H1 (cell line): ENCODE data around the gene CELF2. TPM values are rescaled to one million over a fixed set of nuclear protein-coding genes. Genes with fewer than 3 reads are reported as not detected.

Experiments
- CHD2 ChIP-seq: IDR thresholded peaks from 2 replicates; pipeline ENCODE4 v1.6.1; 2012; ENCODE audit warnings: low read length, improper control_type of control experiment
- EZH2 ChIP-seq: fragments of 200-600 bp; sonication (generic); IDR thresholded peaks from 2 replicates; pipeline ENCODE4 v1.7.1; 2012; ENCODE audit warnings: low read depth, mild to moderate bottlenecking, moderate library complexity, low read length, inconsistent platforms; ENCODE audit not compliant: severe bottlenecking
- JUND ChIP-seq: IDR thresholded peaks from 2 replicates; pipeline ENCODE4 v1.6.1; 2011; ENCODE audit warnings: mild to moderate bottlenecking, improper control_type of control experiment, low read length
- RAD21 ChIP-seq, 2 experiments: IDR thresholded peaks in 1 of 2; conservative IDR thresholded peaks in 1 of 2; 2 replicates each; pipeline ENCODE4 v1.6.1; 2011; ENCODE audit warnings: low read depth in 2 of 2, low read length in 2 of 2, improper control_type of control experiment in 1 of 2, inconsistent platforms in 1 of 2, mild to moderate bottlenecking in 1 of 2, moderate library complexity in 1 of 2
- RXRA ChIP-seq: IDR thresholded peaks from 2 replicates; pipeline ENCODE4 v1.6.1; 2011; ENCODE audit warnings: low read depth, mild to moderate bottlenecking, low read length, moderate library complexity; ENCODE audit not compliant: insufficient read depth
- SIN3A ChIP-seq, 2 experiments: IDR thresholded peaks in 1 of 2; conservative IDR thresholded peaks in 1 of 2; 2 replicates each; pipeline ENCODE4 v1.6.1; 2011 to 2012; ENCODE audit warnings: low read length in 2 of 2, improper control_type of control experiment in 1 of 2, low read depth in 1 of 2, mild to moderate bottlenecking in 1 of 2
- polyA plus RNA-seq, 7 experiments: library from polyadenylated mRNA; depleted of rRNA in 3 of 7; stranded (reverse) in 5 of 7; unstranded in 2 of 7; fragments of >200 nt in 5 of 7; fragments of 200-250 nt in 2 of 7; gene quantifications; 1 replicate in 5 of 7; 2 replicates in 1 of 7; 4 replicates in 1 of 7; pipeline versions ENCODE4 v1.2.1 to v1.2.3, GENCODE V29; 2011 to 2013; ENCODE audit warnings: missing spikeins in 2 of 7, mixed read lengths in 2 of 7
- total RNA-seq: library from RNA; stranded (reverse); fragmentation: NEBNext Ultra II Directional; extraction: Animal tissue kit (Norgen Biotek cat#: 25700); gene quantifications from 2 replicates; pipeline ENCODE4 v1.2.1, GENCODE V29; 2021
- TF ChIP-seq, protein P1 (sequence below): fragments of 300-600 bp; sonication (generic); IDR thresholded peaks from 2 replicates; pipeline ENCODE4 v1.7.1; 2012; ENCODE audit warnings: low read length, moderate library complexity, mild to moderate bottlenecking, inconsistent platforms; ENCODE audit not compliant: insufficient replicate concordance

Gene CELF2
- total and polyA plus RNA-seq, 2 of the 8 experiments (the other 6 are each of a cell fraction or from before 2014, with no cell fraction given), result 18.3 to 22.7 TPM

DNA sequence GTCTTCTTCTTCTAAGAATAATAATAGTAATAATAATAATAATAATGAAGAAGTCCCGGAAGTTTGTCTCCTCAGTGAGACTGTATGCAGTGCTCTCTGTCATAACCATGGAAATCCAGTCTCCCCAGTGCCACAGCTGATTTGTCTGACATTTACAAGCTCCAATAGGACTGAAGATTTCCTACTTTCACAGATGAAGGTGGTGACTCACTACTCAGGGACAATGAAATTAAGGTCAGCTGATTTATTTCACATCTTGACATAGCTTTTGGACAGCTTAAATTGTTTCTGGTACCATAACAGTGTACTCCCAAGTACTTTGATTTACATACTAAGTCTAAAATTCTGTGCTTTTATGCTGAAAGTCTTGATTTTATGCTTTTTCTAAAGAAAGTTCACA is 6.9 kb downstream of the CELF2 start (continued):
- TF ChIP-seq, protein P1, sequence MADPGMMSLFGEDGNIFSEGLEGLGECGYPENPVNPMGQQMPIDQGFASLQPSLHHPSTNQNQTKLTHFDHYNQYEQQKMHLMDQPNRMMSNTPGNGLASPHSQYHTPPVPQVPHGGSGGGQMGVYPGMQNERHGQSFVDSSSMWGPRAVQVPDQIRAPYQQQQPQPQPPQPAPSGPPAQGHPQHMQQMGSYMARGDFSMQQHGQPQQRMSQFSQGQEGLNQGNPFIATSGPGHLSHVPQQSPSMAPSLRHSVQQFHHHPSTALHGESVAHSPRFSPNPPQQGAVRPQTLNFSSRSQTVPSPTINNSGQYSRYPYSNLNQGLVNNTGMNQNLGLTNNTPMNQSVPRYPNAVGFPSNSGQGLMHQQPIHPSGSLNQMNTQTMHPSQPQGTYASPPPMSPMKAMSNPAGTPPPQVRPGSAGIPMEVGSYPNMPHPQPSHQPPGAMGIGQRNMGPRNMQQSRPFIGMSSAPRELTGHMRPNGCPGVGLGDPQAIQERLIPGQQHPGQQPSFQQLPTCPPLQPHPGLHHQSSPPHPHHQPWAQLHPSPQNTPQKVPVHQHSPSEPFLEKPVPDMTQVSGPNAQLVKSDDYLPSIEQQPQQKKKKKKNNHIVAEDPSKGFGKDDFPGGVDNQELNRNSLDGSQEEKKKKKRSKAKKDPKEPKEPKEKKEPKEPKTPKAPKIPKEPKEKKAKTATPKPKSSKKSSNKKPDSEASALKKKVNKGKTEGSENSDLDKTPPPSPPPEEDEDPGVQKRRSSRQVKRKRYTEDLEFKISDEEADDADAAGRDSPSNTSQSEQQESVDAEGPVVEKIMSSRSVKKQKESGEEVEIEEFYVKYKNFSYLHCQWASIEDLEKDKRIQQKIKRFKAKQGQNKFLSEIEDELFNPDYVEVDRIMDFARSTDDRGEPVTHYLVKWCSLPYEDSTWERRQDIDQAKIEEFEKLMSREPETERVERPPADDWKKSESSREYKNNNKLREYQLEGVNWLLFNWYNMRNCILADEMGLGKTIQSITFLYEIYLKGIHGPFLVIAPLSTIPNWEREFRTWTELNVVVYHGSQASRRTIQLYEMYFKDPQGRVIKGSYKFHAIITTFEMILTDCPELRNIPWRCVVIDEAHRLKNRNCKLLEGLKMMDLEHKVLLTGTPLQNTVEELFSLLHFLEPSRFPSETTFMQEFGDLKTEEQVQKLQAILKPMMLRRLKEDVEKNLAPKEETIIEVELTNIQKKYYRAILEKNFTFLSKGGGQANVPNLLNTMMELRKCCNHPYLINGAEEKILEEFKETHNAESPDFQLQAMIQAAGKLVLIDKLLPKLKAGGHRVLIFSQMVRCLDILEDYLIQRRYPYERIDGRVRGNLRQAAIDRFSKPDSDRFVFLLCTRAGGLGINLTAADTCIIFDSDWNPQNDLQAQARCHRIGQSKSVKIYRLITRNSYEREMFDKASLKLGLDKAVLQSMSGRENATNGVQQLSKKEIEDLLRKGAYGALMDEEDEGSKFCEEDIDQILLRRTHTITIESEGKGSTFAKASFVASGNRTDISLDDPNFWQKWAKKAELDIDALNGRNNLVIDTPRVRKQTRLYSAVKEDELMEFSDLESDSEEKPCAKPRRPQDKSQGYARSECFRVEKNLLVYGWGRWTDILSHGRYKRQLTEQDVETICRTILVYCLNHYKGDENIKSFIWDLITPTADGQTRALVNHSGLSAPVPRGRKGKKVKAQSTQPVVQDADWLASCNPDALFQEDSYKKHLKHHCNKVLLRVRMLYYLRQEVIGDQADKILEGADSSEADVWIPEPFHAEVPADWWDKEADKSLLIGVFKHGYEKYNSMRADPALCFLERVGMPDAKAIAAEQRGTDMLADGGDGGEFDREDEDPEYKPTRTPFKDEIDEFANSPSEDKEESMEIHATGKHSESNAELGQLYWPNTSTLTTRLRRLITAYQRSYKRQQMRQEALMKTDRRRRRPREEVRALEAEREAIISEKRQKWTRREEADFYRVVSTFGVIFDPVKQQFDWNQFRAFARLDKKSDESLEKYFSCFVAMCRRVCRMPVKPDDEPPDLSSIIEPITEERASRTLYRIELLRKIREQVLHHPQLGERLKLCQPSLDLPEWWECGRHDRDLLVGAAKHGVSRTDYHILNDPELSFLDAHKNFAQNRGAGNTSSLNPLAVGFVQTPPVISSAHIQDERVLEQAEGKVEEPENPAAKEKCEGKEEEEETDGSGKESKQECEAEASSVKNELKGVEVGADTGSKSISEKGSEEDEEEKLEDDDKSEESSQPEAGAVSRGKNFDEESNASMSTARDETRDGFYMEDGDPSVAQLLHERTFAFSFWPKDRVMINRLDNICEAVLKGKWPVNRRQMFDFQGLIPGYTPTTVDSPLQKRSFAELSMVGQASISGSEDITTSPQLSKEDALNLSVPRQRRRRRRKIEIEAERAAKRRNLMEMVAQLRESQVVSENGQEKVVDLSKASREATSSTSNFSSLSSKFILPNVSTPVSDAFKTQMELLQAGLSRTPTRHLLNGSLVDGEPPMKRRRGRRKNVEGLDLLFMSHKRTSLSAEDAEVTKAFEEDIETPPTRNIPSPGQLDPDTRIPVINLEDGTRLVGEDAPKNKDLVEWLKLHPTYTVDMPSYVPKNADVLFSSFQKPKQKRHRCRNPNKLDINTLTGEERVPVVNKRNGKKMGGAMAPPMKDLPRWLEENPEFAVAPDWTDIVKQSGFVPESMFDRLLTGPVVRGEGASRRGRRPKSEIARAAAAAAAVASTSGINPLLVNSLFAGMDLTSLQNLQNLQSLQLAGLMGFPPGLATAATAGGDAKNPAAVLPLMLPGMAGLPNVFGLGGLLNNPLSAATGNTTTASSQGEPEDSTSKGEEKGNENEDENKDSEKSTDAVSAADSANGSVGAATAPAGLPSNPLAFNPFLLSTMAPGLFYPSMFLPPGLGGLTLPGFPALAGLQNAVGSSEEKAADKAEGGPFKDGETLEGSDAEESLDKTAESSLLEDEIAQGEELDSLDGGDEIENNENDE, result no peak
- no peak for TF ChIP-seq SIN3A (conservative IDR thresholded peaks at IDR 0.05 in 1 of 2, IDR thresholded peaks at IDR 0.05 in 1 of 2; ENCODE audit: low read depth in 1 of 2, low read length in 2 of 2)
- TF ChIP-seq CHD2, result no peak
- TF ChIP-seq JUND, result no peak
- TF ChIP-seq EZH2, result no peak
- no peak for TF ChIP-seq RAD21 (IDR thresholded peaks at IDR 0.05 in 1 of 2, conservative IDR thresholded peaks at IDR 0.05 in 1 of 2; ENCODE audit: low read depth in 2 of 2, low read length in 2 of 2)
- no peak for TF ChIP-seq RXRA
